Measurements from ENCODE around the gene TMEM106C.

The TMEM106C gene

DNA sequence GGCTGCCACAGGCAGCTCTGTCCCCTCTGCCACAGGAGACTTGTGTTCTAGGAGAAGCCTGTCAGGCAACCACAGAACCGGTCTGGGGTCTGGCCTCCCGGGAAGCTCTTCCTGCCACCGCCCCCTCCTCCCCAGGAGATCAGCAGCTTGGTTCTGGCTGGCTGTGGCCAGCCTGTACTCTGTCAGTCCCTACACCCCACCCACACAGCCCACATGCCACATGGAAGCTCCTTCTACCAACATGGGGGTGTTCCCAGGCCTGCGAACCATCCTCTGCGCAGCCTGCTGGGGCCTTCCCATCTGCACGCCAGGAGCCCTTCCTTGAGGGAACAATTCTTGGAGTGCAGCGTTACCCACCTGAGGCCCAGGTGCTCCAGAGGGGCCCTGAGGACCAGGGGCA is 16.8 kb downstream of the TMEM106C start:
- no peak for DNase-seq

DNA sequence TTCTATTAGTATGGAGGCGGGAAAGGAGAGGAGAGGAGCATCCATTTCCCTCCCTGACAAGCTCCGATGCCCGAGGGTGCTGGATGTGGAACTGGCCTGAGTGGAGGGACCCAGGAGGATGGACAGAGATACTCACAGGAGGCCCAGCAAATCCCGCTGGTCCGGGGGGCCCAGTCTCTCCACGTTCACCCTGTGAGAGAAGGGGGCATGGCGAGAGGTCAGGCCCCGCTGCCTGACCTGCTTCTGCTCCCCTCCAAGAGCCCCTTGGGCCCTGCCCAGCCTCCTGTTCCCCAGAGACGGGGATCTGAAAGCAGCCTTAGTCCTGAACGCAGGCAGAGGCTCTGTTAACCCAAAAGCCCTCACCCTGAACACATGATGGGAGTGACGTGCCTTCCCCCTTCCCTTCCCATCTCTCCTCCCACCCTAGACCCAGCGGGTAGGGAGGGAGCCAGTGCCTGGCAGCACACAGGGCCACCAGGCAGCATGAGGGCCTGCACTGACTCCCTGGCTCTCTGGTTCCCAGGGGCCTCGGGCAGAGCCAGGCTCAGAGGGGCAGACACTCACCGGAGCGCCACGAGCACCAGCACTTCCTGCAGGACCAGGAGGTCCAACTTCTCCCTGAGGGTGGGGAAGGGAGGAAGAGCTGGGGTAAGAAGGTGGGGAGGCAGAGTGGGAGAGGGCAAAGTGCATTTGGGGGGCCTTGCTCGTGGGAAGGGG is 17.5 kb downstream of the TMEM106C start:
- DNase-seq: no peak

- no peak for DNase-seq
Measured at GRCh38 chr12:47981496-47982260, 18.3 kb downstream of the TMEM106C start.

GRCh38 chr12:47982311-47982710 is 18.9 kb downstream of the TMEM106C start:
- DNase-seq: no peak

GRCh38 chr12:47982770-47983169 is 19.4 kb downstream of the TMEM106C start:
- DNase-seq: no peak

DNA sequence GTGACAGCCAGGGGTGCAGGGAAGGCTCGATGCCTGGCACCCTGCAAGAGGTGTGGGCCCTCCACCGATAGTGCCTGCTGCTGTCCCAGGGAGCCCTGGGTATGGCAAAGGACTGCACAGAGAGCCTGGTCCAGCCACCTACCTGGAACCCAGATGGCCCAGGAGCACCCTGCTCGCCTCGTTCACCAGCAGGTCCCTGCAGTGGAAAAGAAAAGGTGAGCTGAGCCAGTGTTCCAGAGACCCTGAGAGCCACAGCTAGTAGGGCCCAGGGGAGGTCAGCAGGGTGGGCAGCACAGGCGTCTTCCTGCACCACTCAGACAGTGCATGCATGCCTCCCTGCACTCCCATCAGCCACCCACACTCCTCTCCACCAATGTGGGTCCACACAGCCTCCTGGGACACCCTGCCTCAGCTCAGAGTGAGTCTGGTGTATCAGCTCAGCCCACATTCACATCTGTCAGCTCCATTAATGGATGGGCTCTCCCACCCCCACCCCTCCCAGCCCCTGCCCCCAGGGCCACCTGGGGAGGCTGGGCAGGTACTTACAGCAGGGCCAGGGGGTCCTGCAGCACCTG is 20.2 kb downstream of the TMEM106C start:
- DNase-seq: no peak

- no peak for DNase-seq
Measured at GRCh38 chr12:47984331-47984801, 21.0 kb downstream of the TMEM106C start.

DNA sequence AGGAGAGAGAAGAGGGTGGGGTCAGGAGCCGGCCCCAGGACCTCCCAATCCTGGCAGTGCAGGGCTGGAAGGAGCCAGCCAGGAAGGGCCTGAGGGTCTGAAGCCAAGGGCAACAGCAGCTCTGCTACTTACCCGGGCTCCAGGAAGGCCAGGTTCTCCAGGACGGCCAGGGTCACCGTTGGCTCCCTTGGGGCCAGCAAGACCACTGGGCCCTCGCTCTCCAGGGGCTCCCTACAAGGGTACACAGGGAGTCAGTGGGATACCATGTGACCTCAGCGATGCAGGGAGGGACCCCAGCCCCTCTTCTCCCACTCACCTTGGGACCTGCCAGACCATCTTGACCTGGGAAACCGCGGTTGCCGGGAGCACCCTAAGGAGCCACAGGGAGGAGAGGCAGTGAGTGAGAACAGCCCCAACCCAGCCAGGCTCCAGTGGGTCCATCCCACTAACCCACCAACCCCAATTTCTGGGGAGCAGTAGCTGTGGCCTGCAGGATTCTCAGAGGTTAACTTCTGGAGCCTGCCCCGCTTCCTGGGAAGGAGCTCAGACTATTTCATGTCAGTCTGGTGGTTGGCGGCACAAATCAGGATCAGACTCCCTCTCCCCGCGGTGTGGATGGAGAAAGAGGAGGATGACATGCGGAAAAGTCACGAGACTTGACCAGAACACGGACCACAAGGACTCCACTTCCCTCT is 22.3 kb downstream of the TMEM106C start:
- DNase-seq: no peak

DNA sequence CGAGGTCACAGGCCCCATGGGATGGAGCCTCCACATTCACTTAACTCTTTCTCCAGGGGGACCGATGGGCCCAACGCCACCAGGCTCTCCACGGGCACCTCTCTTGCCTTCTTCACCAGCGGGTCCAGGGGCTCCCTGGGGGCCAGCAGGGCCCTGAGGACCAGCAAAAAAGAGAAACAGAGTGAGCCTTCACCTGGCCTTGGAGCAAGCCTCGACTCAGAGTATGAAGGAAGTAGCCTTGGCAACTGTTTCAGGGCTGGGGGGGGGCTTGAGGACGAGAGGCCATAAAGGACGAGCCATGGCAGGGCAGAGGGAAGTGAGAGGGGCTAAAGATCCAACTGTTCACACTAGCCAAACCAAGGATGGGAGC is 22.9 kb downstream of the TMEM106C start:
- DNase-seq: no peak

DNA sequence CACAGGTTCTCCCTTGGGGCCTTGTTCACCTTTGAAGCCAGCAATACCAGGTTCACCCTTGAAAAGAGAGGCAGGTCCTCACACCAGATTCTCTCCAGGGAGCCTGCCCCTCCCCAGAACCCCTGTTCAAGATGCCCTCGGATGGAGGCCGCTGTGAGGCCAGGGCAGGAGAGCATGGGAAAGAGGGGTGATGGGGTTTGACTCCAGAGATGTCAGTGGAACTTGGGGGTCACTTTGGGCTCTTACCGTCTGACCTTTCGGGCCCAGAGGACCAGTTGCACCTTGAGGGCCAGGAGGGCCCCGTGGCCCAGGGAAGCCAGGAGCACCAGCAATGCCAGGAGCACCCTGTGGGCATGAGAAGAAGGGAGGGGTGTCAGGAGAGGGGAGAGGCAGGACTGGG is 23.4 kb downstream of the TMEM106C start:
- no peak for DNase-seq

DNA sequence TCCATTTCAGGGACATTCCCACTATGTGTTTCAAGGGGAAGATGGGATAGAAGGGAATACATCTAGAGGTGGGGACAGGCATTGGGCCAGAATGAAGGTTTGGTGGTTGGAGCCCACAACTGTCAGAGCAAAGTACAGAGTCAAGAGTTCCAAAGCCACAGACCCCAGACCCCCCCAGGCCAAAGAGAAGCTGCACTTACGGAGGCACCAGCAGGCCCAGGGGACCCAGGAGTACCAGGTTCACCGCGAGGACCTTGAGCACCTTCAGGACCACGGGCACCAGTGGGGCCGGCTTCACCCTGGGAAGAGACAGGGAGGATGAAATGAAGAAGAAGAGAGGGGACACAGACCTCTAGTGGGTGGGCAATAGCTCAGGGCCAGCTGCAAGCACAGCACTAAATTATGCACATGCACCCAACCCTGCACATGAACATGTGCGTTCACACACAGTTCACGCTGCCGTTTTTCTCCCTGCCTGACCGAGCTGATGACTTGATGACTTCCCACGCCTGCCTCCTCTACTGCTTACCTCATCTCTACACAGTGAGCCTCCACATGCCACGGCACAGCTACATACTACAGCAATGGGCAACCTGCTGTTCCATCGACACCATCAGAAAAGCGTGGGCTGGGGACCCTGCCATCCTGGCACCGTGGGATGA is 24.1 kb downstream of the TMEM106C start:
- DNase-seq: no peak

DNA sequence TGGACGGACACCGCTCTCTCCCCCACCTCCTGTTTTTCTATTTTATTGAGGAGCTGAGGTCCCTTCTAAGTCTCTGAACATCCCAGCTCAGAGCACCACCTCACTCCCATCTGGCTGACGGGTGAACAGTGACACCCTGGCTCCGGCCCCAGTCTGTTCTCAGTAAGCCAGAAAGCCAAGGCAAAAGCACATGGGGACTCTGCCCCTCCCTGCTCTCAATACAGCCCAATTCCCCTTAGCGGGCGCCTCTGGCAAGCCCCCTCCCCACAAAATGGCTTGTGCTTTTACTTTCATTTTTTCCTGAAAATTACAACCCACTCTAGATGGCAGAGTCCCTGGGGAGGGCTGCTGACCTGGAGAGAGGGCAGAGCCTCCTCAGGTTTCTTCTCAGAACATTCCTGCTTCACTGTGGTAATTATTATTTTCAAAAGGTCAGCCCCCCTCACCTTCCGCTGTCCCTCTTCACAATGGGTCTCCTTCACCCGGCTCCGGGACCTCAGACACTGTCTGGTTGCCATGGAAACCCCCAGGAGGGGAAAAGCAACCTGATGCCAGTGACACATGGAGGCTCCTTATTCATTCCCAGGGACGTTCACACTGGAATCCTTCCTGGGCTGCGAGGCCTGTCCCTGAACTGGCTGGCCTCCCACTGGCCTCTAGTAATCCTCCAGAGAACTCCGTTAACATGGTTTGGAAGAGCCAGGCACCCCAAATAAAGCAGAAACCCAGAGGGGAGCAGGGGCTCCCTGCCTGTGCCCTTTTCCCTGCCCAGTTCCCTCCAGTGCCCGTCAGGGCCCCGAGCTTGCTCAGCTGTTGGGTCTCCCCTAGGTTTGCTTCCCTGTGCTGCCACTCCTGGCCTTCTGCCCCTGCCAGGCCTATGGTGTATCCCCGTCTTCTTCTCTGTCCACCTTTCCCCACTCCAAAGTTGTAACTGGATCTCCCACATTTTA is 25.0 kb downstream of the TMEM106C start:
- no peak for DNase-seq

DNA sequence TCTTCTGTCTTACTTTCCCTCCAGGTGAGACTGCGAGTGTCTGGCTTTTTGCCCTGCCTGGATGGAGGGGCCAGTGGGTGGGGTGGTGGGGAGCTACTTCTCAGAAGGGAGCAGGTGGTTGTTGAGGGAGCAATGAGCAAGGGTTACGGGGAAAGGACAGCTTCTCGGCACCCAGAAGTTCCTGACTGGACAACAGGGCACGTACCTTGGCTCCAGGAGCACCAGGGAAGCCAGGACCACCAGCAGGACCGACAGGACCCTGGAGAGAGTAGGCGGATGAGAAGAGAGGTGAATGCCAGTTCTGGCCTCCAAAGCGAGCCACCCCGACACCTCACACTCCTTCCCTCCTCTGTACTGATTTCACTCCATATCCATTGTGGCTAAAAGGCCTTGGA is 25.6 kb downstream of the TMEM106C start:
- no peak for DNase-seq

DNA sequence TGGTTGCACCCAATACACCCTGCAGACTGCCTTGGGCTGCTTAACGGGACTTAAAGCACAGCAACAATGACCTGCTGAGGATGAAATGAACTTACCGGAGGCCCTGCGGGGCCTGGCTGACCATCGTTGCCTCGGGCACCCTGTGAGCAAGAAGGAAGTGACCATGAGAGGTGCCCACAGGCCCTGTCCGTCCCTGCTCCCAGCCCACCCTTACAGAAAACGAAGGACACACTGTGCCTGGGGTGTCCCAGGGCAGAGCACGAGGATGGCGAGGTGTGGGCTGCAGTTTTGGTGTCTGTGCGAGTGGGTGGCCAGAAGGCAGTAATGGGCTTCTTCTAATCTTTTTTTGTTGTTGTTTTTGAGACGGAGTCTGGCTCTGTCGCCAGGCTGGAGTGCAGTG is 26.3 kb downstream of the TMEM106C start:
- DNase-seq: no peak

GRCh38 chr12:47990351-47991105 is 27.1 kb downstream of the TMEM106C start:
- no peak for DNase-seq

DNA sequence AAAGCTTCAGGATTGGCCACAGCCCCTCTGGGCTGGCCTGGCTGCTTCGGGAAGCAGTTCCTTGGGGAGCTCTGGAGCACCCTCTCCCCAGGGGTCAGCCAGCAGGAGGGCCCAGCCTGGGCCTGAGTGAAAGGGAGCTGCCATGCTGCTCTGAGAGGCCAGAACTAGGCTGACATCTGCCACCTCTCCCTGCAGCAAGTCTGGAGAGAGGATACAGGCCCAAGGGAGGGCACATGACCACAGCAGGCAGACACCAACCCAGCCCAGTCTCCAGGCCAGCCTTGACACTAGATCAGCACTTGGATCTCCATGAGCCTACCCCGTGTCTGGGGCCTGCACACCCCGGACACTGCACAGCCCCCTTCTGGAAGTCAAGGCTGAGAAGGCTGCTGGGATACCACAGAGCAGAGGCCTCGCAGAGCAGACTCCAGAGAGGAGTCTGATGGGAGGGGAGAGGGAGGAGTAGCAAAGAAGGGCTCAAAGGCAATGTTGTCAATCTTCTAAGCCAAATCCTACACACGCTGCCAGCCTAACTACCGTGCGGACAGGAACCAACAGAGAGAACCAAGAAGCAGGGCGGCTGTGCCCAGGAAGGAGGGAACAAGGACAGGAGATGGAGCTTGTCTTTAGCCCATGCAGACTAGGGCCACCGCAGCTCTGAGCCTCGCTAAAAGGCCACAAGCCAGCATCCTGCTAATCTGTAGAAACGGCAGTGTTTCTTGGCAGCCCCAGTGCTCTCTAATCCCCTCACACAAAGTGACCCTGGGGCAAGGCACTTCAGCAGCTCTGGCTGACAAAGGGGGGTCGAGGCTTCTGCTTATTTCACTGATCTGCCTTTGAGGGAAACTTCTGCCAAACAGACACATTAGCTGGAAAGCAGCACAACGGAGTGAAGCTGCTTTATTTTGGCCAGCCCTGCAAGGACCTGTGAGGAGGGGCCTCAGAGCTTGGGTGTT is 28.0 kb downstream of the TMEM106C start:
- no peak for DNase-seq

GRCh38 chr12:47992776-47993175 is 29.4 kb downstream of the TMEM106C start:
- no peak for DNase-seq

DNA sequence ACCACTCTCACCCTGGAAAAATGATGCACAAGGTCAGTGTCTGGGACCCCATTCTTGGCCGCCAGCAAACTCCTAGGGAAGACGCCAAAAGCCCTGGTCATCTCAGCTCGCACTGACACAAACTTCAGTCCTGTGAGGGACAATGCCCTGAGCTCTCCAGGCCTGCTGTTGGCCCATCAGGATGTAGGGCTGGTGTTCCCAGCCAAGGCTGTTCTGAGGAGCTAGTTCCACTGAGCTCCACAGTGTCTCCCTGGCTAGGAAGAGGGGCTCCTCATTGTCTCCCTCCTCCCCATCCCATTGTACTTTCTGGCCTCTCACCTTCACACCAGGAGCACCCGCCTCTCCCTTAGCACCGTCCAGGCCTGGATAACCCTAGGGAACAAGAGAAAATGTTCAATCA is 30.1 kb downstream of the TMEM106C start:
- DNase-seq: no peak

DNA sequence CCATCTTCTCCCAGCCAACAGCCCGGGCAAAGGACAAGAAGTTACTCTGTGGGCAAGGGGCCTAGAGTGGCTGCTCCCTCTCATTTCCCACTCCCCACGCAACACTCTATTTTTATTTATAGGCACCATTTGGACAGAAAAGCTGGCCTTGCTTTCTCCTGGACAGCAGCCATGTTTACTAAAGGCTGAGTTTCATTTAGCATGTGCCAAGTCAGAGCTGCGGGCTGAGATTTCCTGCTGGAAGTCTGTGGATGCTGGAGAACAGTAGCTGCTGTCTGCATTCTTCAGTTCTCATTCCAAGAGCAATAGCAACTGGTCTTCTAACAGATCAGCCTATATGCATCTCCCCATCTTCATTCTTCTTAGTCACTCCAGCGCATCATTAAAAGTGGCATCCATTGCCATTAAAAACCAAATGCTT is 32.6 kb downstream of the TMEM106C start:
- DNase-seq: peak; percentile 8

- no peak for DNase-seq
Measured at GRCh38 chr12:47997321-47997720, 33.9 kb downstream of the TMEM106C start.
